Spinal cord (tissue), 10 donors: ENCODE measurements around the gene UPP2. TPM values are rescaled to one million over a fixed set of nuclear protein-coding genes. Genes with fewer than 3 reads are reported as not detected.
A peak's percentile ranks its signal among the peaks of the same experiment; 100 is the strongest.

ENCODE experiments used
- DNase-seq, 6 donors: peaks; one replicate each; pipeline versions ENCODE4 v3.0.0 to v3.0.0-alpha.2; 2013 to 2015; ENCODE audit warnings: low spot score in 6 of 6, low read depth in 4 of 6
- H3K27ac ChIP-seq: one replicate; pipeline ENCODE4 v1.5.1; 2013; ENCODE audit warnings: low read depth, low read length, control low read depth
- H3K27me3 ChIP-seq: one replicate; pipeline ENCODE4 v1.6.1; 2013; ENCODE audit warnings: low read length; ENCODE audit not compliant: control insufficient read depth, insufficient read depth
- H3K36me3 ChIP-seq: one replicate; pipeline ENCODE4 v1.6.1; 2013; ENCODE audit warnings: low read length; ENCODE audit not compliant: control insufficient read depth, insufficient read depth
- H3K4me1 ChIP-seq: one replicate; pipeline ENCODE4 v1.6.1; 2013; ENCODE audit warnings: low read length; ENCODE audit not compliant: control insufficient read depth, insufficient read depth
- H3K4me3 ChIP-seq: one replicate; pipeline ENCODE4 v1.5.1; 2013; ENCODE audit warnings: low read depth, low read length, control low read depth
- H3K9me3 ChIP-seq: one replicate; pipeline ENCODE4 v1.6.1; 2013; ENCODE audit warnings: low read length; ENCODE audit not compliant: control insufficient read depth, insufficient read depth
- WGBS: methylation state at CpG from one replicate; pipeline ENCODE4 v1.1.5; 2013; ENCODE audit warnings: missing lambda C conversion rate; ENCODE audit not compliant: insufficient coverage; 5-methylcytosine and 5-hydroxymethylcytosine counted together
- polyA plus RNA-seq, 2 donors: library from polyadenylated mRNA; unstranded; fragments of 120-200 nt; gene quantifications; one replicate each; pipeline ENCODE4 v1.2.1, GENCODE V29; 2013; ENCODE audit not compliant: insufficient read length in 2 of 2
- total RNA-seq, 2 donors: library from RNA; depleted of rRNA in 1 of 2; stranded (reverse); fragments of 120-200 nt in 1 of 2; fragments of >200 nt in 1 of 2; gene quantifications; one replicate each; pipeline versions ENCODE4 v1.2.3 to v1.2.4, GENCODE V29; 2013 to 2014
- donor health status: healthy.

The UPP2 gene
- total and polyA plus RNA-seq, 4 donors = 0.55 to 1.5 (median 1.3) TPM

- no peaks in the 10 kb centered on the region for H3K4me1 ChIP-seq
- no peak overlapping the region for H3K27ac ChIP-seq
- DNase-seq = no peak
- H3K4me3 ChIP-seq = no peak overlapping the region
- no peaks in the 10 kb centered on the region for H3K9me3 ChIP-seq
- no peaks in the 10 kb centered on the region for H3K27me3 ChIP-seq
- no CpG with 5 or more reads among the region's 1 CpG for WGBS
- H3K36me3 ChIP-seq = no peaks in the 10 kb centered on the region
Observed at GRCh38 chr2:158100411-158100810, 1.3 kb upstream of the UPP2 start.

- H3K36me3 ChIP-seq = no peaks in the 10 kb centered on the region
- DNase-seq = no peak
- H3K4me3 ChIP-seq = no peak overlapping the region
- WGBS = no CpG with 5 or more reads among the region's 1 CpG
- no peak overlapping the region for H3K27ac ChIP-seq
- no peaks in the 10 kb centered on the region for H3K4me1 ChIP-seq
- H3K9me3 ChIP-seq = no peaks in the 10 kb centered on the region
- no peaks in the 10 kb centered on the region for H3K27me3 ChIP-seq
Observed at GRCh38 chr2:158102446-158102845, 770 bp downstream of the UPP2 start.

GRCh38 chr2:158103411-158104012 is 1.8 kb downstream of the UPP2 start:
- no peak overlapping the region for H3K27ac ChIP-seq
- no peaks in the 10 kb centered on the region for H3K36me3 ChIP-seq
- H3K4me3 ChIP-seq = no peak overlapping the region
- no peak for DNase-seq
- no peaks in the 10 kb centered on the region for H3K27me3 ChIP-seq
- 64% methylated on average over 1 of the region's 3 CpGs for WGBS
- H3K9me3 ChIP-seq = no peaks in the 10 kb centered on the region
- H3K4me1 ChIP-seq = no peaks in the 10 kb centered on the region

- no peaks in the 10 kb centered on the region for H3K27me3 ChIP-seq
- no peak overlapping the region for H3K27ac ChIP-seq
- no peaks in the 10 kb centered on the region for H3K4me1 ChIP-seq
- H3K4me3 ChIP-seq = no peak overlapping the region
- H3K36me3 ChIP-seq = no peaks in the 10 kb centered on the region
- no peak for DNase-seq
- no peaks in the 10 kb centered on the region for H3K9me3 ChIP-seq
- WGBS = 95% methylated on average over 2 of the region's 5 CpGs
Observed at GRCh38 chr2:158104903-158105302, 3.2 kb downstream of the UPP2 start.

GRCh38 chr2:158112992-158113391 is 11.3 kb downstream of the UPP2 start:
- H3K4me3 ChIP-seq = no peak overlapping the region
- no peaks in the 10 kb centered on the region for H3K27me3 ChIP-seq
- H3K36me3 ChIP-seq = no peaks in the 10 kb centered on the region
- H3K4me1 ChIP-seq = peaks cover 4% of the 10 kb centered on the region
- WGBS = 71% methylated on average over 2 of the region's 4 CpGs
- H3K27ac ChIP-seq = no peak overlapping the region
- no peak for DNase-seq
- H3K9me3 ChIP-seq = no peaks in the 10 kb centered on the region

- peaks cover 4% of the 10 kb centered on the region for H3K4me1 ChIP-seq
- H3K4me3 ChIP-seq = no peak overlapping the region
- H3K27ac ChIP-seq = no peak overlapping the region
- no peaks in the 10 kb centered on the region for H3K27me3 ChIP-seq
- H3K36me3 ChIP-seq = no peaks in the 10 kb centered on the region
- 100% methylated on average over 3 of the region's 4 CpGs for WGBS
- no peaks in the 10 kb centered on the region for H3K9me3 ChIP-seq
- no peak for DNase-seq
Observed at GRCh38 chr2:158113741-158114295, 12.1 kb downstream of the UPP2 start.

GRCh38 chr2:158114516-158114915 is 12.8 kb downstream of the UPP2 start:
- Histone ChIP-seq H3K27ac (no peak overlapping the region), H3K27me3 (no peaks in the 10 kb centered on the region), H3K9me3 (no peaks in the 10 kb centered on the region), H3K4me1 (peaks cover 4% of the 10 kb centered on the region), H3K36me3 (no peaks in the 10 kb centered on the region), H3K4me3 (no peak overlapping the region)
- WGBS = no CpG with 5 or more reads among the region's 2 CpGs
- no peak for DNase-seq

GRCh38 chr2:158115202-158115767 is 13.6 kb downstream of the UPP2 start:
- Histone ChIP-seq H3K36me3 (no peaks in the 10 kb centered on the region), H3K4me3 (no peak overlapping the region), H3K9me3 (no peaks in the 10 kb centered on the region), H3K27me3 (no peaks in the 10 kb centered on the region), H3K4me1 (peaks cover 4% of the 10 kb centered on the region), H3K27ac (no peak overlapping the region)
- WGBS = 13% methylated on average over 5 of the region's 6 CpGs
- peak in 3 of 6 donors; percentile 6 to 65 (median 13) for DNase-seq

- H3K27ac ChIP-seq = no peak overlapping the region
- WGBS = 100% methylated on average over 2 of the region's 3 CpGs
- H3K4me3 ChIP-seq = no peak overlapping the region
- no peak for DNase-seq
- H3K4me1 ChIP-seq = peaks cover 4% of the 10 kb centered on the region
- H3K9me3 ChIP-seq = no peaks in the 10 kb centered on the region
- H3K36me3 ChIP-seq = no peaks in the 10 kb centered on the region
- H3K27me3 ChIP-seq = no peaks in the 10 kb centered on the region
Observed at GRCh38 chr2:158116936-158117335, 15.3 kb downstream of the UPP2 start.

GRCh38 chr2:158120102-158120501 is 18.4 kb downstream of the UPP2 start:
- WGBS = no CpG with 5 or more reads among the region's 1 CpG
- Histone ChIP-seq H3K4me3 (no peak overlapping the region), H3K27ac (no peak overlapping the region), H3K4me1 (peaks cover 4% of the 10 kb centered on the region), H3K27me3 (no peaks in the 10 kb centered on the region), H3K36me3 (no peaks in the 10 kb centered on the region), H3K9me3 (no peaks in the 10 kb centered on the region)
- no peak for DNase-seq
